ENCODE data around the gene FXYD2. TPM values are rescaled to one million over a fixed set of nuclear protein-coding genes. Genes with fewer than 3 reads are reported as not detected.

The FXYD2 gene
- total RNA-seq, 2 donors from 2014 or later: 1.4 TPM; not detected in 1

- Mint-ChIP-seq H3K4me3 (no peak overlapping the region), H3K36me3 (ENCODE audit: low read depth) (no peaks in the 10 kb centered on the region), H3K27ac (no peak overlapping the region), H3K27me3 (no peaks in the 10 kb centered on the region), H3K9me3 (no peaks in the 10 kb centered on the region), H3K4me1 (no peaks in the 10 kb centered on the region)
- peak; percentile 83 for ATAC-seq (replicated peaks)
These were observed 19.3 kb upstream of the FXYD2 start for GRCh38 chr11:117843666-117844484.

GRCh38 chr11:117842131-117842941, 17.8 kb upstream of the FXYD2 start:
- no peaks in the 10 kb centered on the region for H3K36me3 Mint-ChIP-seq (ENCODE audit: low read depth)
- no peak overlapping the region for H3K4me3 Mint-ChIP-seq
- H3K4me1 Mint-ChIP-seq: no peaks in the 10 kb centered on the region
- H3K27ac Mint-ChIP-seq: no peak overlapping the region
- H3K9me3 Mint-ChIP-seq: no peaks in the 10 kb centered on the region
- peaks cover 2% of the 10 kb centered on the region for H3K27me3 Mint-ChIP-seq
- no peak for ATAC-seq (replicated peaks)

- Mint-ChIP-seq H3K36me3 (ENCODE audit: low read depth) (no peaks in the 10 kb centered on the region), H3K27me3 (peaks cover 4% of the 10 kb centered on the region), H3K27ac (no peak overlapping the region), H3K4me1 (no peaks in the 10 kb centered on the region), H3K9me3 (no peaks in the 10 kb centered on the region), H3K4me3 (no peak overlapping the region)
- no peak for ATAC-seq (replicated peaks)
These were observed 17.0 kb upstream of the FXYD2 start for GRCh38 chr11:117841551-117842031.

GRCh38 chr11:117840881-117841550, 16.5 kb upstream of the FXYD2 start:
- no peak overlapping the region for H3K27ac Mint-ChIP-seq
- H3K4me1 Mint-ChIP-seq: no peaks in the 10 kb centered on the region
- no peak overlapping the region for H3K4me3 Mint-ChIP-seq
- H3K27me3 Mint-ChIP-seq: peaks cover 7% of the 10 kb centered on the region
- H3K9me3 Mint-ChIP-seq: no peaks in the 10 kb centered on the region
- H3K36me3 Mint-ChIP-seq (ENCODE audit: low read depth): no peaks in the 10 kb centered on the region
- ATAC-seq (replicated peaks): no peak

GRCh38 chr11:117839936-117840813, 15.6 kb upstream of the FXYD2 start:
- H3K36me3 Mint-ChIP-seq (ENCODE audit: low read depth): no peaks in the 10 kb centered on the region
- no peak overlapping the region for H3K4me3 Mint-ChIP-seq
- H3K9me3 Mint-ChIP-seq: no peaks in the 10 kb centered on the region
- H3K4me1 Mint-ChIP-seq: no peaks in the 10 kb centered on the region
- H3K27me3 Mint-ChIP-seq: peaks cover 7% of the 10 kb centered on the region
- H3K27ac Mint-ChIP-seq: no peak overlapping the region
- ATAC-seq (replicated peaks): no peak

- no peak for ATAC-seq (replicated peaks)
- H3K27ac Mint-ChIP-seq: no peak overlapping the region
- H3K4me1 Mint-ChIP-seq: no peaks in the 10 kb centered on the region
- no peak overlapping the region for H3K4me3 Mint-ChIP-seq
- H3K27me3 Mint-ChIP-seq: peaks cover 7% of the 10 kb centered on the region
- H3K36me3 Mint-ChIP-seq (ENCODE audit: low read depth): no peaks in the 10 kb centered on the region
- no peaks in the 10 kb centered on the region for H3K9me3 Mint-ChIP-seq
These were observed 14.9 kb upstream of the FXYD2 start for GRCh38 chr11:117839380-117839881.

GRCh38 chr11:117838901-117839300, 14.4 kb upstream of the FXYD2 start:
- Mint-ChIP-seq H3K4me3 (no peak overlapping the region), H3K4me1 (no peaks in the 10 kb centered on the region), H3K9me3 (no peaks in the 10 kb centered on the region), H3K36me3 (ENCODE audit: low read depth) (no peaks in the 10 kb centered on the region), H3K27ac (no peak overlapping the region), H3K27me3 (peaks cover 7% of the 10 kb centered on the region)
- no peak for ATAC-seq (replicated peaks)

- no peak for ATAC-seq (replicated peaks)
- Mint-ChIP-seq H3K27ac (no peak overlapping the region), H3K27me3 (peaks cover 7% of the 10 kb centered on the region), H3K36me3 (ENCODE audit: low read depth) (no peaks in the 10 kb centered on the region), H3K4me1 (no peaks in the 10 kb centered on the region), H3K4me3 (no peak overlapping the region), H3K9me3 (no peaks in the 10 kb centered on the region)
These were observed 13.2 kb upstream of the FXYD2 start for GRCh38 chr11:117837791-117838190.

GRCh38 chr11:117837070-117837776, 12.7 kb upstream of the FXYD2 start:
- no peaks in the 10 kb centered on the region for H3K36me3 Mint-ChIP-seq (ENCODE audit: low read depth)
- no peak overlapping the region for H3K4me3 Mint-ChIP-seq
- H3K4me1 Mint-ChIP-seq: no peaks in the 10 kb centered on the region

GRCh38 chr11:117836077-117836960, 11.8 kb upstream of the FXYD2 start:
- peaks cover 7% of the 10 kb centered on the region for H3K27me3 Mint-ChIP-seq
- no peak overlapping the region for H3K27ac Mint-ChIP-seq
- no peak overlapping the region for H3K4me3 Mint-ChIP-seq
- no peaks in the 10 kb centered on the region for H3K9me3 Mint-ChIP-seq
- no peaks in the 10 kb centered on the region for H3K36me3 Mint-ChIP-seq (ENCODE audit: low read depth)
- no peak for ATAC-seq (replicated peaks)
- no peaks in the 10 kb centered on the region for H3K4me1 Mint-ChIP-seq

More at GRCh38 chr11:117837070-117837776, 12.7 kb upstream of the FXYD2 start:
- no peak overlapping the region for H3K27ac Mint-ChIP-seq
- H3K27me3 Mint-ChIP-seq: peaks cover 7% of the 10 kb centered on the region
- no peak for ATAC-seq (replicated peaks)
- H3K9me3 Mint-ChIP-seq: no peaks in the 10 kb centered on the region

- no peak for ATAC-seq (replicated peaks)
- peaks cover 7% of the 10 kb centered on the region for H3K27me3 Mint-ChIP-seq
- H3K4me3 Mint-ChIP-seq: no peak overlapping the region
- H3K27ac Mint-ChIP-seq: no peak overlapping the region
- H3K4me1 Mint-ChIP-seq: no peaks in the 10 kb centered on the region
- H3K36me3 Mint-ChIP-seq (ENCODE audit: low read depth): no peaks in the 10 kb centered on the region
- no peaks in the 10 kb centered on the region for H3K9me3 Mint-ChIP-seq
These were observed 11.0 kb upstream of the FXYD2 start for GRCh38 chr11:117835576-117835975.

GRCh38 chr11:117834838-117835443, 10.4 kb upstream of the FXYD2 start:
- Mint-ChIP-seq H3K27ac (no peak overlapping the region), H3K36me3 (ENCODE audit: low read depth) (no peaks in the 10 kb centered on the region), H3K27me3 (peaks cover 7% of the 10 kb centered on the region), H3K4me1 (no peaks in the 10 kb centered on the region), H3K4me3 (no peak overlapping the region), H3K9me3 (no peaks in the 10 kb centered on the region)
- no peak for ATAC-seq (replicated peaks)

All from activated T-helper 17 cell treated with anti-CD3 and anti-CD28 coated beads, Interleukin-2, amount 50 U/mL, for 72 hours (primary cell).